ENCODE results near the gene STRAP.

GRCh38 chr12:15904378-15904920 lies 22.3 kb downstream of the STRAP start:
- TF ChIP-seq EZH2phosphoT487 (IDR thresholded peaks at IDR 0.05; ENCODE audit: borderline replicate concordance, low read depth), result no peak
- TF ChIP-seq EP300 (IDR thresholded peaks at IDR 0.05; ENCODE audit: borderline replicate concordance in 1 of 2, low read depth in 1 of 2, low read length in 1 of 2), result no peak
- TF ChIP-seq CTCF (IDR thresholded peaks at IDR 0.05), result no peak
- no peak for TF ChIP-seq POLR2AphosphoS5 (IDR thresholded peaks at IDR 0.05; ENCODE audit: low read depth, low read length)
- TF ChIP-seq RAD21 (IDR thresholded peaks at IDR 0.05; ENCODE audit: low read length), result no peak
- no peak for TF ChIP-seq FOXM1 (IDR thresholded peaks at IDR 0.05; ENCODE audit: low read depth)
- TF ChIP-seq MAX (IDR thresholded peaks at IDR 0.05; ENCODE audit: low read depth), result no peak
- TF ChIP-seq RFX5 (IDR thresholded peaks at IDR 0.05; ENCODE audit: low read length), result no peak
- TF ChIP-seq NRF1 (IDR thresholded peaks at IDR 0.05; ENCODE audit: low read depth, low read length), result no peak
- TF ChIP-seq TAF1 (IDR thresholded peaks at IDR 0.05; ENCODE audit: borderline replicate concordance, low read depth, low read length), result no peak
- TF ChIP-seq SMC3 (IDR thresholded peaks at IDR 0.05; ENCODE audit: low read depth, low read length), result no peak
- TF ChIP-seq MEF2A (IDR thresholded peaks at IDR 0.05; ENCODE audit: borderline replicate concordance, low read depth), result no peak
- no peak for TF ChIP-seq USF1 (IDR thresholded peaks at IDR 0.05; ENCODE audit: borderline replicate concordance, low read depth)
- TF ChIP-seq SIN3A (IDR thresholded peaks at IDR 0.05; ENCODE audit: borderline replicate concordance, low read depth, low read length), result no peak

Data from SK-N-SH (cell line).